ENCODE measurements around the gene PDCL3.

PDCL3 gene

DNA sequence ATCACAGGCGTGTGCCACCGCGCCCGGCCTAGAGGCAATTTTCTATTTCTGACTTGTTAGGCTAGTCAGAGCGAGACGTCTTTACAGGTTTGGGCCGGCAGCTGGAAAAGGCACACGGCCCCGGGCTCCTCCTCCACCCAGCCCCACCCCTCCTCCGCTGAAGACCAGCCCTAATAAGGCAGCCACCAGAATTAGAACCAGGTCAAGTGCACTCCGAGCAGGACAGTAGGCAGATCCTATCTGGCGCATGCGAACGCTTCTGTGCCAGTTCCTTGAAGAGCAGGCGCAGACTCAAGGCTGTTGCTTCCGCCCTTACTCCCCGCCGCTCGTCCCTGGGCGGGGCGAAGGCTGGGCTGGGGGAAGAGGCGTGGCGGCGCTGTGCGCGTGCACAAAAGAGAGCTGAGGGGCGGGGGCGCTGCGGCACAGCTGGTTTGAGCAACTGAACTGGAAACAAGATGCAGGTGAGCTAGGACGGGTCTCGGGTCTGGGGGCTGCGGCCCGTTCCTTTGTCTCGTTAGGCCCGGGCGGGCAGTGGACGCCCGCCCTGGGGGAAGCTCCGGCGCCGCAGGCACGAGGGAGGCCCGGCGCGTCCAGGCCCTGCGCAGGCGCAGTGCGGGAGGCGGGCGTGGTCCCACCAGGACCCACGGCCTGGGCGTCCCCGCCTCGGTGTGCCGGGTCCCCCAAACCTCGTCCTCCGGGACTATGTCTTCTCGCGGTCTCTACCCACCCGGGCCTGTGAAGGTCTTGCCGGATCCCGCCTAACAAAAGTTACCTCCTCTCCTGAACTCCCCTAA, at the start of gene PDCL3:
Gene PDCL3 (plus strand): TSS at position 381 of the 794 bp plus-strand sequence. CDS start 75 bp downstream, at position 456.
- peak; percentile 95 for DNase-seq

- DNase-seq, result no peak
These were observed 49.1 kb upstream of the PDCL3 start for GRCh38 chr2:100513650-100514049.

- no peak for DNase-seq
These were observed 45.2 kb upstream of the PDCL3 start for GRCh38 chr2:100517556-100517955.

DNA sequence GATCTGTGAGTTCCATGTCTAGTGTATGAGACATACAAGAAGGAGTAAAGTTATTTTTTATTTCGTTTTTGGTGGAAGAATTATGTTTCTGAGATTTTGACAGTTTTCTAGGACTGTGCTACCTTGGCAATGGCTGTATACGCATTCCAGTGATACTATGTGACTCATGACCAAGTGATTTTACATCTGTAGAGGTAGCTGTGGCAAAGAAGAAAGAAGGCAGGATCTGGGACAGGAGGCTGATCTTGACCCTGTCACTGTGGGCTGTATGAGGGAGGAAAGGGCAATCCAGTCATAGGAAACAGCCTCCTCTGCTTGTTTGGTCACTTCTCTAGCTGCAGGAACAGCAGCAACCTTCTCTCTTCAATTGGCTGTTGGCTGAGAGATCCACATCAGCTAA, 44.0 kb upstream of the PDCL3 start:
- DNase-seq, result no peak

DNA sequence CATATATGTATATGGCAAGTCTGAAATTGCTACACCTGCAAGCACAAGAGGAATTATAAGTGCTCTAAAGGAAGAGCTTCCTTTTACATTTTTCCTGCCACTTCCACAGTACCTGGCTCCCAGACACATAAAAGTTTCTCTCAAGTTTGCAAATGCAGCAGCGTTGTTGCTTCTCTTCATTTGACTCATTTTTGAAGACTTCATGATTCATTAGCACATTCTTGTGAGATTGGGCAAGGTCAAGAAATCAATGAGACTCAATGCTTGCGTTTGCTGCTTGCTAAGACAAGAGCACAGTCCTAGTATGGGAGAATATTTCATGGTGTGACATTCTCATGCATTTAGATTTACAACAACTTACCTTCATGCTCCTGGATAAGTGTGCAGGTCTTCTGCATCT, 42.6 kb upstream of the PDCL3 start:
- DNase-seq, result no peak

DNA sequence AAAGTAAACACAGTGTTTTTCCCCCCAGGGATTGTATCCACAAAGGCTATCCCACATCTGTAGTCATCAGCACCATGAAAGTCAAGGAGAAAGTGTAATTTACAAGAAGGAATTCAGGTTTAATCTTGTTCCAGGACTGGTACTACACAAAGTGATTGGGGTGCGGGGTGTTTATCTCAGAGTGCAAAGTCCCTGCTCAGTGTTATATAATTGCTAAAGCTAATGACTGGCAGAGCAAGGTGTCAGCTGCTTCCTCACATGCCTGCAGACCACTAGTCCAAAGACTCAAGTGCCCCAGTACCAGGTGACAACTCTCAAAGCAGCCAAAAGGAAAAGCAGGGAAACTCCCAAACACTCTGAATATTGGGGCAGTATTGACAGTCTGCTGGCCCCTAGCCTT, 40.4 kb upstream of the PDCL3 start:
- no peak for DNase-seq

- no peak for DNase-seq
These were observed 38.5 kb upstream of the PDCL3 start for GRCh38 chr2:100524331-100524730.

GRCh38 chr2:100526868-100527267, 35.9 kb upstream of the PDCL3 start:
- no peak for DNase-seq

DNA sequence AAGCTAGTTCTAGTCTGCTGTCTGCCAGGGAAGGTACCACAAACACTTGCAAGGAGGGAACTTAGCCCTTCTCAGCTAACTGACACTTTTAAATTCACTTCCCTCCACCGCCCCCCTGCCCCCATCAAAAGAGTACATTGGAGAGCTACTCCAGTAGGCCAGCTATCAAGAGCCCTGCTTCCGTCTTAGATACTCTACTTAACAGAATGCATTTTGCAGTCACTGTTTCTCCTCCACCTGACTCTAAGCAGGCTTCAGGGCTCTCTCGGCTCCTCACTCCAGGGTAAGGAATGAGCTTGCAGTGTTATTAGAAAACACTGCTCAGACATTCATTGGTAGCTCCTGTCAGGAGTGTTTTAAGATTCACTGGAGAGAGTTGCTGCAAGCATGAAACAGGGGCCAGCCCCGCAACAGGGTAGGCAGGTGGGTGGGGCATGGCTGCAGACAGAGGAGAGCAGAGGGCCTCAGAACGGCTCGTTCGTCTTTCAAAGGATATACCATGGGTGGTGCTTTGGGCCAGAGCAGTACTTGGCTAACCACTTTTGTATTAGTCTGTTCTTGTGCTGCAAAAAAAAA, 35.3 kb upstream of the PDCL3 start:
- no peak for DNase-seq

GRCh38 chr2:100529176-100529575, 33.6 kb upstream of the PDCL3 start:
- DNase-seq, result no peak

GRCh38 chr2:100529900-100530299, 32.9 kb upstream of the PDCL3 start:
- no peak for DNase-seq

GRCh38 chr2:100535855-100536254, 26.9 kb upstream of the PDCL3 start:
- no peak for DNase-seq

DNA sequence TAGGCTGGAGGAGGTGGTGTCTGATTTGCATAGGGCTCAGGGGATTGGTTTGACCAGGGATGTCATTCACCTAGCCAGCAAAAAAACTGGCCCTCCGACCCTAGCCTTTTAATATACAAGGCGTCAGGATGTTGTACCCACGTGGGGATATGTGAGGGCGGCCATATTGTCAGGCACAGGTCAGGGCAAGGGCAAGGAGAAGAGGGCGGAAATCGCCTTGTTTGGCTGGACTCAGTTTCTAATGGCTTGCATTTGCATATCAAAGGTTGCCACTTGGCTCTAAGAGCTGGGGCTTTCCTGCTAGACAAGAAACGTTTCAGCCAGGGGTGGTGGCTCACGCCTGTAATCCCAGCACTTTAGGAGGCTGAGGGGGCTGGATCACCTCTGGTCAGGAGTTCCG, 24.9 kb upstream of the PDCL3 start:
- no peak for DNase-seq

- no peak for DNase-seq
These were observed 23.6 kb upstream of the PDCL3 start for GRCh38 chr2:100539221-100539620.

GRCh38 chr2:100541404-100541803, 21.4 kb upstream of the PDCL3 start:
- no peak for DNase-seq

DNA sequence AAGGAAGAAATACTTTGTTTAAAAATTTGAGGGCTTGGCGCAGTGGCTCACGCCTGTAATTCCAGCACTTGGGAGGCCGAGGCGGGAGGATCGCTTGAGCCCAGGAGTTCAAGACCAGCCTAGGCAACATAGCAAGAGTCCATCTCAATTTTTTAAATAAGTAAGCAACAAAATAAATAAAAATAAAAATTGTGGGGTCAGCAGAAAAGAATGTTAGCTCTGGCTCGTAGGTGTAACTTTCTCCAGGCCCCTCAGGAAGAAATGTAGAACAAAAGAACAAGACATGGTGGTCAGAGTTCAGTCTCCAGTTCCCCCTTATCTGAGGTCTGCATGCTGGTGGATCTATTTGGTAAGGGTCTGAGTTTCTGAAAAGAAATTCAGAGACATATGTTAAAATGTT, 20.4 kb upstream of the PDCL3 start:
- DNase-seq, result no peak

DNA sequence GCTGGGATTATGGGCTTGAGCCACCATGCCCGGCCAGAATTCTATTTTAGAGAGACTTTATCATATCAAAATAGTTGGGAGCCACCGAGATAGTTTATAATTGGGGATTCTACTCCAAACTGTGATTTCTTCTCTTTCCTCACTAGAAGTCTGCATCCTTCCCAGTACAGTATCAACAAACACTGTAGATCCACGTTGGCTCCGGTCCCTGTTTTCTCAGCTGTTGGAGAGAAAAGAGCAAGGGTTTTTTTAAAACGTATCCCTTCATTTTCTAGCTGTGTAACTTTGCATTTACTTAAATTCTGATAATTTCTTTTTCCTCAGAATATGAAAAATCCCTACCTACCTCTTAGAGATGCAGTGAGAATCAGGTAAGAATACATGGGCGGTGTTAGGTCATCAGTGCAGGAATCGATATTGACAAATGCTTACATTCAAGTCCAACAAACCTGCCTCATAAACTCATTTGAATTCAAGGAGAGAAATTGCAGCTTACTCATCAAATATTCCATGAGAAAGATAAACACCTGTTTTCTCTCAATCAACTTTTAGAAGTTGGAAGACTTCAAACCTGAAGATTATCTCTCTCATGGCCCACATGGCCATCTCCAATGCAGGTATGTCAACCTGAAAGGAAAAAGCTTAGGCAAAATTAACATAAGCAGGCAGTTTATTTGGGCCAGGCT, 17.7 kb upstream of the PDCL3 start:
- no peak for DNase-seq

- no peak for DNase-seq
These were observed 16.3 kb upstream of the PDCL3 start for GRCh38 chr2:100546469-100546868.

DNA sequence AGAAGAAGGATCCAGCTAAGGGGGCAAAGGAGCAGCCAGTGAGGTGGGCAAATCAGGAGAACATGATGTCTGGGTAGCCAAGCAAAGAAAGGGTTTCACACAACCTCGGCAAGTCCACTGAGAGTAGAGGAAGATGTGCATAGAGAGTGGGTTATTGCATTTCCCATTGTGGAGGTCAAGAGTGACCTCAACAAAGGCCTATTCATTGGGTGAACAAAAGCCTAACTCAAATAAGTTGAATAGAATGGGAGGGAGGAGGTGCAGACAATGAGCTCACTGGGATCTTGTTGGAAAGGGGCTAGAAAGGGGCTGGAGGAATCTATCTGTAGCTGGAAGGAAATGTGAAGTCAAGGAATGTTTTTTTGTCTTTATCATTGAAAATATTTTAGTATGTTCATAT, 14.0 kb upstream of the PDCL3 start:
- no peak for DNase-seq

DNA sequence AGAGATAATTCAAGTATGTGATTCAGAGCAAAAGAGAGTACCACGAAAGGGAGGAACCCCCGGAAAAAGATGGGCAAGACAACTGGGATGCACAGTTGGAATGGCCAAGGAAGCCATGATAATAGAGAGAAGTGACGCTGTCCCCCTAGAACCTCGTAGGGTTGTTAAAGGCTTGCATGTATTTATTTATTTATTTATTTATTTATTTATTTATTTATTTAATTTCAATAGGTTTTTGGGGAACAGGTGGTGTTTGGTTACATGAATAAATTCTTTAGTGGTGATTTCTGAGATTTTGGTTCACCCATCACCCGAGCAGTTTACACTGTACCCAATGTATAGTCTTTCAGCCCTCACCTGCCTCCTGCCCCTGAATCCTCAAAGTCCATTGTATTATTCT, 11.5 kb upstream of the PDCL3 start:
- DNase-seq, result no peak

DNA sequence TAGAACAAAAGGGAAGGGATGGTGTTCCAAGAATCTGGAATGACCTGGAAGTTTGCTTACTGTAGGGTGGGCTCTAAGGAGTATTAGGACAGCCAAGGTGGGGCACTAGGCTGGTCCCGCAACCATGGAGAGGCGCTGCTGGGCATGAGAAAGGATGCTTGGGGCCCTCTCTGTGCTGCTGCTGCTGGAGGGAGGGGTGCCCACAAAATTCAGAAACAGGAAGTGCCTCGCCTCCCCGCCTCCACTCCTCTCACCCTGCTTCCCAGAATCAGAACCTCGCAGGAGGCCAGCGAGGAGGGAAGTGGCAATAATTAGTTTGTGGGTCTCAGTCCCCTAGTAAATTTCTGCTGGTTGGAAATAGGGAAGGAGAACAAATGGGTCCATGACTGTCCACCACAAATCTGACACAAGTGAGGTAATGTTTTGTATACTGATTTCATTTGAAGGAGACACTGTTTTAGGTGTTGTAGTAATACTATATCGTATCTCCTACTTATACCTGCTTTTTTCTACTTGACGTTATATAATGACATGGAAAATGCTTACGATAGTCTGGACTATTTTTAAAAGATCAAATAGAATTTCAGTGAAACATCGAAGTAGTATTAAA, 7.9 kb upstream of the PDCL3 start:
- DNase-seq, result peak; percentile 66

DNA sequence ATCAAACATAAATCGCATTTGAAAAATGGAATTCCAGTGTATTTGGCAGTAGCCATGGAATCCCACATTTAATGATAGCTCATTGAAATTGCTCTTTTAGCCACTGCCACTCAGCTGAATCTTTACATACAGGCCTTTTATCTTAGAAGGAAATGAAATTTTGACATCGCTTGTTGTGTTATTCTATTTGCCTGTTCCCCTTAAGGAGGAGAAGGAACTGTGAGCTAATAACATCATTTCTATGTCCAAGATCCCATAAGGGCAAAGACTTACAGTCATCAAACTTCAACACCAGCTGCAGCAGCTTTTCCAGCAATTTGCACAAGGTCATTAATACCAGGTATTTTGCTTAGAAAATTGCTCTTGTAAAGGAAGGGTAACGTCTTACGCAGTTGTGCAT, 6.0 kb upstream of the PDCL3 start:
- DNase-seq, result no peak

DNA sequence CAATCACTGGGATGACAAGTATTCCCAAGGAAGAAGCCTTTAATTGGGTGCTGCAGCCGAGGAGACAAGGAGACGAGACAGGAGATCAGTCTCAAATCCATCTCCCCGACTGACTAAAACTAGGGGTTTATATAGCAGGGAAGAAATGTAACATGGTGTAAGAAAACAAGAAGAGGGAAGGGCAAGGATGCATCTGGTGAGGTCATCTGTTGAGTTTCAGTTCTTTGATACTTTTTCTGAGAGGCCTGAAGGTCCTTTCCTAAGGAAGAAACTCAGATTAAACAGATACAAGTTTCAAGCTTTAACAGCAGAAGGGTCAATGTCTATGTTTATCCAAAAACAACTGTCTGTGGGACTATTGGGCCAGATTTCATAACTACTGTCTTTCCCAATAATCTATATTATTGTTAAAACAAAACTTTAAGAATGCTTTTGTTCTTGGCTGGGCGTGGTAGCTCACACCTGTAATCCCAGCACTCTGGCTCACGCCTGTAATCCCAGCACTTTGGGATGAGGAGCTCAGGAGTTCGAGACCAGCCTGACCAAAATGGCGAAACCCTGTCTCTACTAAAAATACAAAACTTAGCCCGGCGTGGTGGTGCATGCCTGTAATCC, 2.5 kb upstream of the PDCL3 start:
- DNase-seq, result no peak
